Measurements from ENCODE around the gene LSAMP. TPM values are rescaled to one million over a fixed set of nuclear protein-coding genes. Genes with fewer than 3 reads are reported as not detected.

Gene LSAMP
- 0.23 and 4.1 TPM in 2 replicates for total RNA-seq (ENCODE audit: low replicate concordance)

DNA sequence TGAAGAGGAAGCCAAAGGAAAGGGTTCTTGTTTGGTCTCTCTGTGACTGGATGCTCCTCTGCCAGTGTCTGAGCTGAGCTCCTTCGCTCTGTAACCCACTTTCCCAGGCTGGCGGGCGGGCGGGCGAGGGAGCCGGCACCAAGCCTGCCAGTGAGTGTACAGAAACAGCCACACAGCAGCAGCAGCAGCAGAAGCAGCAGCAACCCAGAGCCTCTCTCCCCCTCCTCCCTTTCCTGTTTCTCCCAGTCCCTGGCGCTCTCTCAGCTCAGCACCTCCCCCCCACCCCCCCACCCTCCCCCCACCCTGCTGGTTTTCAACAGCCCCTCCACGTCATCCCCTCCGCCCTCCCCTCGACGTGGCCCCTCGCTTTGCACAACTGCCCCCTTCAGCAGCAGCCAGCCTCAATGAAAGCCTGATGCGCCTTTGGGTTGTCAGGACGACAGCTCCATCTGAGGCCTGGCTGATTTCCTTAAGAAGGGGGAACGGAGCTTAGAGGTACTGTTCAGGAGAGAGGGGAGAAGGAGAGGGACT lies at the start of gene LSAMP:
Gene LSAMP, minus strand, starts transcription at position 177 of the 531 bp plus-strand sequence.

All from smooth muscle cell of the coronary artery (primary cell).